ENCODE data around the gene RHOJ. TPM values are rescaled to one million over a fixed set of nuclear protein-coding genes. Genes with fewer than 3 reads are reported as not detected.

Gene RHOJ
- total and polyA plus RNA-seq, 2 experiments from 2014 or later: 0.17 TPM; not detected in 1

DNA sequence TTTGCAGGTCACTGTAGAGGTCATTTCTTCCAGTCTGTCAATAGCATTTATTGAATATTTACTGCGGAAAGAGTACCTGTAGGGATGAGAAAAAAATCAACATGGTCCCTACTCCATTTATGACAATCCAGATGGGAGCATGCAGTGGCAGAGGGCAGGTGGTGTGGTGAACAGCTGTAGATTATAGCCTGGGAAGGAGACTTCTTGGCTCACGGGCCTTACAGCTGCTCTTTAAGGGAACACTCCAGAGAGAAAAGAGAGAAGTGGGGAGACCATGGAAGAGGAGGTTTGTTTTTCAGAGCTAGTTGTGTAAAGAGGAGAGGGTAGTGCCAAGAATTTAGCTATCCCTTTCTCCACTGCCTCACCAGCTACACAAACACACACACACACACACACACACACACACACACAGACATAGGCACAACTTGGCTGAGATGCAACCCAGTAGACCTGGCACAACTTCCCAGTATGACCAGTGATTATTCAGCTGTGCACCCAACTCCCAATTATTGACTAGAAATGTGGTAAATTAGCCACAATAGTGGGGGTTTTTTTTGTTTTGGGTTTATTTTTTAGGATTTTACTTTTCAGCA is 73.4 kb downstream of the RHOJ start:
- Mint-ChIP-seq H3K27ac (no peak overlapping the region), H3K36me3 (ENCODE audit: low read depth) (no peaks in the 10 kb centered on the region), H3K27me3 (ENCODE audit: insufficient read depth, low read depth, poor library complexity) (no peaks in the 10 kb centered on the region), H3K4me3 (no peak overlapping the region), H3K4me1 (no peaks in the 10 kb centered on the region), H3K9me3 (no peaks in the 10 kb centered on the region)
- no peaks in the 10 kb centered on the region for H3K27me3 ChIP-seq (ENCODE audit: insufficient read depth)
- H3K4me2 ChIP-seq: no peak overlapping the region
- H3K4me3 ChIP-seq: no peak overlapping the region
- TF ChIP-seq, protein P1, sequence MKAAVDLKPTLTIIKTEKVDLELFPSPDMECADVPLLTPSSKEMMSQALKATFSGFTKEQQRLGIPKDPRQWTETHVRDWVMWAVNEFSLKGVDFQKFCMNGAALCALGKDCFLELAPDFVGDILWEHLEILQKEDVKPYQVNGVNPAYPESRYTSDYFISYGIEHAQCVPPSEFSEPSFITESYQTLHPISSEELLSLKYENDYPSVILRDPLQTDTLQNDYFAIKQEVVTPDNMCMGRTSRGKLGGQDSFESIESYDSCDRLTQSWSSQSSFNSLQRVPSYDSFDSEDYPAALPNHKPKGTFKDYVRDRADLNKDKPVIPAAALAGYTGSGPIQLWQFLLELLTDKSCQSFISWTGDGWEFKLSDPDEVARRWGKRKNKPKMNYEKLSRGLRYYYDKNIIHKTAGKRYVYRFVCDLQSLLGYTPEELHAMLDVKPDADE (IDR thresholded peaks at IDR 0.05): no peak
- TF ChIP-seq EZH2 (IDR thresholded peaks at IDR 0.05; ENCODE audit: low read depth, unreplicated experiment) (no peak), STAT1 (IDR thresholded peaks at IDR 0.05; ENCODE audit: unreplicated experiment) (no peak), CREB1 (CRISPR knock-in tag; IDR thresholded peaks at IDR 0.05; ENCODE audit: low read depth) (no peak), NANOG (IDR thresholded peaks at IDR 0.05; ENCODE audit: borderline replicate concordance) (no peak), JUNB (IDR thresholded peaks at IDR 0.05; ENCODE audit: unreplicated experiment) (no peak), ZNF114 (CRISPR knock-in tag; IDR thresholded peaks at IDR 0.05) (no peak), EZH2phosphoT487 (IDR thresholded peaks at IDR 0.05; ENCODE audit: unreplicated experiment) (no peak), ZNF331 (CRISPR knock-in tag; IDR thresholded peaks at IDR 0.05; ENCODE audit: low read depth) (no peak), POLR2AphosphoS5 (IDR thresholded peaks at IDR 0.05; ENCODE audit: low read depth) (no peak)
- TF ChIP-seq, protein P2, sequence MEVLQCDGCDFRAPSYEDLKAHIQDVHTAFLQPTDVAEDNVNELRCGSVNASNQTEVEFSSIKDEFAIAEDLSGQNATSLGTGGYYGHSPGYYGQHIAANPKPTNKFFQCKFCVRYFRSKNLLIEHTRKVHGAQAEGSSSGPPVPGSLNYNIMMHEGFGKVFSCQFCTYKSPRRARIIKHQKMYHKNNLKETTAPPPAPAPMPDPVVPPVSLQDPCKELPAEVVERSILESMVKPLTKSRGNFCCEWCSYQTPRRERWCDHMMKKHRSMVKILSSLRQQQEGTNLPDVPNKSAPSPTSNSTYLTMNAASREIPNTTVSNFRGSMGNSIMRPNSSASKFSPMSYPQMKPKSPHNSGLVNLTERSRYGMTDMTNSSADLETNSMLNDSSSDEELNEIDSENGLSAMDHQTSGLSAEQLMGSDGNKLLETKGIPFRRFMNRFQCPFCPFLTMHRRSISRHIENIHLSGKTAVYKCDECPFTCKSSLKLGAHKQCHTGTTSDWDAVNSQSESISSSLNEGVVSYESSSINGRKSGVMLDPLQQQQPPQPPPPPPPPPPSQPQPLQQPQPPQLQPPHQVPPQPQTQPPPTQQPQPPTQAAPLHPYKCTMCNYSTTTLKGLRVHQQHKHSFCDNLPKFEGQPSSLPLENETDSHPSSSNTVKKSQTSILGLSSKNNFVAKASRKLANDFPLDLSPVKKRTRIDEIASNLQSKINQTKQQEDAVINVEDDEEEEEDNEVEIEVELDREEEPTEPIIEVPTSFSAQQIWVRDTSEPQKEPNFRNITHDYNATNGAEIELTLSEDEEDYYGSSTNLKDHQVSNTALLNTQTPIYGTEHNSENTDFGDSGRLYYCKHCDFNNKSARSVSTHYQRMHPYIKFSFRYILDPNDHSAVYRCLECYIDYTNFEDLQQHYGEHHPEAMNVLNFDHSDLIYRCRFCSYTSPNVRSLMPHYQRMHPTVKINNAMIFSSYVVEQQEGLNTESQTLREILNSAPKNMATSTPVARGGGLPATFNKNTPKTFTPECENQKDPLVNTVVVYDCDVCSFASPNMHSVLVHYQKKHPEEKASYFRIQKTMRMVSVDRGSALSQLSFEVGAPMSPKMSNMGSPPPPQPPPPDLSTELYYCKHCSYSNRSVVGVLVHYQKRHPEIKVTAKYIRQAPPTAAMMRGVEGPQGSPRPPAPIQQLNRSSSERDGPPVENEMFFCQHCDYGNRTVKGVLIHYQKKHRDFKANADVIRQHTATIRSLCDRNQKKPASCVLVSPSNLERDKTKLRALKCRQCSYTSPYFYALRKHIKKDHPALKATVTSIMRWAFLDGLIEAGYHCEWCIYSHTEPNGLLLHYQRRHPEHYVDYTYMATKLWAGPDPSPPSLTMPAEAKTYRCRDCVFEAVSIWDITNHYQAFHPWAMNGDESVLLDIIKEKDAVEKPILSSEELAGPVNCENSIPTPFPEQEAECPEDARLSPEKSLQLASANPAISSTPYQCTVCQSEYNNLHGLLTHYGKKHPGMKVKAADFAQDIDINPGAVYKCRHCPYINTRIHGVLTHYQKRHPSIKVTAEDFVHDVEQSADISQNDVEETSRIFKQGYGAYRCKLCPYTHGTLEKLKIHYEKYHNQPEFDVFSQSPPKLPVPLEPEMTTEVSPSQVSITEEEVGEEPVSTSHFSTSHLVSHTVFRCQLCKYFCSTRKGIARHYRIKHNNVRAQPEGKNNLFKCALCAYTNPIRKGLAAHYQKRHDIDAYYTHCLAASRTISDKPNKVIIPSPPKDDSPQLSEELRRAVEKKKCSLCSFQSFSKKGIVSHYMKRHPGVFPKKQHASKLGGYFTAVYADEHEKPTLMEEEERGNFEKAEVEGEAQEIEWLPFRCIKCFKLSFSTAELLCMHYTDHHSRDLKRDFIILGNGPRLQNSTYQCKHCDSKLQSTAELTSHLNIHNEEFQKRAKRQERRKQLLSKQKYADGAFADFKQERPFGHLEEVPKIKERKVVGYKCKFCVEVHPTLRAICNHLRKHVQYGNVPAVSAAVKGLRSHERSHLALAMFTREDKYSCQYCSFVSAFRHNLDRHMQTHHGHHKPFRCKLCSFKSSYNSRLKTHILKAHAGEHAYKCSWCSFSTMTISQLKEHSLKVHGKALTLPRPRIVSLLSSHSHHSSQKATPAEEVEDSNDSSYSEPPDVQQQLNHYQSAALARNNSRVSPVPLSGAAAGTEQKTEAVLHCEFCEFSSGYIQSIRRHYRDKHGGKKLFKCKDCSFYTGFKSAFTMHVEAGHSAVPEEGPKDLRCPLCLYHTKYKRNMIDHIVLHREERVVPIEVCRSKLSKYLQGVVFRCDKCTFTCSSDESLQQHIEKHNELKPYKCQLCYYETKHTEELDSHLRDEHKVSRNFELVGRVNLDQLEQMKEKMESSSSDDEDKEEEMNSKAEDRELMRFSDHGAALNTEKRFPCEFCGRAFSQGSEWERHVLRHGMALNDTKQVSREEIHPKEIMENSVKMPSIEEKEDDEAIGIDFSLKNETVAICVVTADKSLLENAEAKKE (CRISPR knock-in tag; IDR thresholded peaks at IDR 0.05): no peak
- TF ChIP-seq, protein P3, sequence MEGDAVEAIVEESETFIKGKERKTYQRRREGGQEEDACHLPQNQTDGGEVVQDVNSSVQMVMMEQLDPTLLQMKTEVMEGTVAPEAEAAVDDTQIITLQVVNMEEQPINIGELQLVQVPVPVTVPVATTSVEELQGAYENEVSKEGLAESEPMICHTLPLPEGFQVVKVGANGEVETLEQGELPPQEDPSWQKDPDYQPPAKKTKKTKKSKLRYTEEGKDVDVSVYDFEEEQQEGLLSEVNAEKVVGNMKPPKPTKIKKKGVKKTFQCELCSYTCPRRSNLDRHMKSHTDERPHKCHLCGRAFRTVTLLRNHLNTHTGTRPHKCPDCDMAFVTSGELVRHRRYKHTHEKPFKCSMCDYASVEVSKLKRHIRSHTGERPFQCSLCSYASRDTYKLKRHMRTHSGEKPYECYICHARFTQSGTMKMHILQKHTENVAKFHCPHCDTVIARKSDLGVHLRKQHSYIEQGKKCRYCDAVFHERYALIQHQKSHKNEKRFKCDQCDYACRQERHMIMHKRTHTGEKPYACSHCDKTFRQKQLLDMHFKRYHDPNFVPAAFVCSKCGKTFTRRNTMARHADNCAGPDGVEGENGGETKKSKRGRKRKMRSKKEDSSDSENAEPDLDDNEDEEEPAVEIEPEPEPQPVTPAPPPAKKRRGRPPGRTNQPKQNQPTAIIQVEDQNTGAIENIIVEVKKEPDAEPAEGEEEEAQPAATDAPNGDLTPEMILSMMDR (conservative IDR thresholded peaks at IDR 0.05; ENCODE audit: low read depth in 2 of 2): no peak
- TF ChIP-seq, protein P4, sequence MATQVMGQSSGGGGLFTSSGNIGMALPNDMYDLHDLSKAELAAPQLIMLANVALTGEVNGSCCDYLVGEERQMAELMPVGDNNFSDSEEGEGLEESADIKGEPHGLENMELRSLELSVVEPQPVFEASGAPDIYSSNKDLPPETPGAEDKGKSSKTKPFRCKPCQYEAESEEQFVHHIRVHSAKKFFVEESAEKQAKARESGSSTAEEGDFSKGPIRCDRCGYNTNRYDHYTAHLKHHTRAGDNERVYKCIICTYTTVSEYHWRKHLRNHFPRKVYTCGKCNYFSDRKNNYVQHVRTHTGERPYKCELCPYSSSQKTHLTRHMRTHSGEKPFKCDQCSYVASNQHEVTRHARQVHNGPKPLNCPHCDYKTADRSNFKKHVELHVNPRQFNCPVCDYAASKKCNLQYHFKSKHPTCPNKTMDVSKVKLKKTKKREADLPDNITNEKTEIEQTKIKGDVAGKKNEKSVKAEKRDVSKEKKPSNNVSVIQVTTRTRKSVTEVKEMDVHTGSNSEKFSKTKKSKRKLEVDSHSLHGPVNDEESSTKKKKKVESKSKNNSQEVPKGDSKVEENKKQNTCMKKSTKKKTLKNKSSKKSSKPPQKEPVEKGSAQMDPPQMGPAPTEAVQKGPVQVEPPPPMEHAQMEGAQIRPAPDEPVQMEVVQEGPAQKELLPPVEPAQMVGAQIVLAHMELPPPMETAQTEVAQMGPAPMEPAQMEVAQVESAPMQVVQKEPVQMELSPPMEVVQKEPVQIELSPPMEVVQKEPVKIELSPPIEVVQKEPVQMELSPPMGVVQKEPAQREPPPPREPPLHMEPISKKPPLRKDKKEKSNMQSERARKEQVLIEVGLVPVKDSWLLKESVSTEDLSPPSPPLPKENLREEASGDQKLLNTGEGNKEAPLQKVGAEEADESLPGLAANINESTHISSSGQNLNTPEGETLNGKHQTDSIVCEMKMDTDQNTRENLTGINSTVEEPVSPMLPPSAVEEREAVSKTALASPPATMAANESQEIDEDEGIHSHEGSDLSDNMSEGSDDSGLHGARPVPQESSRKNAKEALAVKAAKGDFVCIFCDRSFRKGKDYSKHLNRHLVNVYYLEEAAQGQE (IDR thresholded peaks at IDR 0.05; ENCODE audit: unreplicated experiment): no peak
- no peaks in the 10 kb centered on the region for H3F3A ChIP-seq (replicated peaks; ENCODE audit: low read depth)
- no peaks in the 10 kb centered on the region for H3K4me1 ChIP-seq (ENCODE audit: insufficient read depth)
- H4K20me1 ChIP-seq (replicated peaks; ENCODE audit: insufficient read depth): no peaks in the 10 kb centered on the region
- DNase-seq (ENCODE audit: low spot score) (no peak), ATAC-seq (no peak)
- H3K79me2 ChIP-seq (replicated peaks; ENCODE audit: insufficient read depth): no peaks in the 10 kb centered on the region
- H2AFZ ChIP-seq: no peak overlapping the region
- no peaks in the 10 kb centered on the region for H3K36me3 ChIP-seq (ENCODE audit: insufficient read depth)
- 0 out of 2 replicates have a peak, but pooled peaks cover 2% of the 10 kb centered on the region for H3K9me2 ChIP-seq (ENCODE audit: insufficient read depth)
- no peak overlapping the region for H3K27ac ChIP-seq (ENCODE audit: low read depth)
